ENCODE data around the gene SBNO2.

Gene SBNO2

DNA sequence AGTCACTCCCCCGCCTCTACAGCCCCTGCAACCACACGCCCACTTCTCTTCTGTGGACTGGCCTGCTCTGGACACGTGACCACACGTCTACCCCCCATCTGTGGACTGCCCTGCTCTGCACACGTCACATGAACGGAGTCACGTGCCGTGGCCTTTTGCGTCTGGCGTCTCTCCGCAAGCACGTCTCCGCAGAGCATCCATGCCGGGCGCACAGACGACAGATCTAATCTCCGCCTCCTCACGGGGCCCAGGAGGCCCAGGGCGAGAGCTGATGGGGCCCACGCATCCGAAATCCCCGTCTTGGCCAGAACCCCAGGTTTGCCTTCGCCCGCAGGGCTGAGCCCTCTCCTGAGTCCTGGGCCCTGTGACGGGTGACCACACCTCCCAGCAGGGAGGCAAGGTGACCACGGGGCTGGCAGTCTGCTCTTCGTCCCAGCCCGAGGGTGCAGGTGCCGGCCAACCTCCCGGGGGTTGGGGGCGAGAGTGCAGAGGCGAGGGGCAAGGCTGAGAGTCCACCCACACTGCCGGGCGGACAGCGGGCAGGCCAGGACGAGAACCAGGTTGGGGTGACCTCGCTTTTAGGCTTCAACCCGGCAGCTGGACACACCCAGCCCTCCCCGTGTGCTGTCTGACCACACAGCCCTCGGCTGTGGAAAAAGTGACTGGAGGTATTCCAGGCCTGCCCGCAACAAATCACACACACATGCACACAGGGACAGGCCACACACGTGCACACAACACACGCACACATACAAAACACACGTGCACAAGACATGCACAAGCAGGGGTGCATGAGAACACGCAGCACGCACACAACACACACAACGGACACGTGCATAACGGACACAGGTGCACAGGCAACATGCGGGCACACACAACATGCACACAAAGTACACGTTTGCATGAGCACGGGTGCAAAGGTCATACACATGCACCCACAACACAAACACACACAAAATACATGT is 3.9 kb downstream of the SBNO2 start:
- DNase-seq (ENCODE audit: low read depth in 2 of 2), result no peak

DNA sequence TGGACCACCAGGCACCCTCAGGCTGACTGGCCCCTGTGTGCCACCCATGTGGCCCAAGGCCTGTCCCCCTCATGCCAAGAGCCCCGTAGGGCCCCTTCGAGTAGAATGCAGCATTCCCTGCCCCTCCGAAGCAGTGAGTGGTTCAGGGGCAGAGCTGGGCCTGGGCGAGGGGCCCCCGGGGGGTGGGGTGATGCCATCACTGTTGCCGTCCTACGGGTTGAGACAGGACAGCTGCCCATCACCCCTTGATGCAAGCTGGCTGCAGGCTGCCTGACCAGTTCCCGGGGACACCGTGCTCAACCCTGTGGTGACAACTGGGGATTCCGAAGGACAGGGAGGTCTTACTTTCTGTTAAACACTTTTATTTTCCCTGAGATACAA is 4.7 kb downstream of the SBNO2 start:
- DNase-seq (ENCODE audit: low read depth in 2 of 2), result no peak

DNA sequence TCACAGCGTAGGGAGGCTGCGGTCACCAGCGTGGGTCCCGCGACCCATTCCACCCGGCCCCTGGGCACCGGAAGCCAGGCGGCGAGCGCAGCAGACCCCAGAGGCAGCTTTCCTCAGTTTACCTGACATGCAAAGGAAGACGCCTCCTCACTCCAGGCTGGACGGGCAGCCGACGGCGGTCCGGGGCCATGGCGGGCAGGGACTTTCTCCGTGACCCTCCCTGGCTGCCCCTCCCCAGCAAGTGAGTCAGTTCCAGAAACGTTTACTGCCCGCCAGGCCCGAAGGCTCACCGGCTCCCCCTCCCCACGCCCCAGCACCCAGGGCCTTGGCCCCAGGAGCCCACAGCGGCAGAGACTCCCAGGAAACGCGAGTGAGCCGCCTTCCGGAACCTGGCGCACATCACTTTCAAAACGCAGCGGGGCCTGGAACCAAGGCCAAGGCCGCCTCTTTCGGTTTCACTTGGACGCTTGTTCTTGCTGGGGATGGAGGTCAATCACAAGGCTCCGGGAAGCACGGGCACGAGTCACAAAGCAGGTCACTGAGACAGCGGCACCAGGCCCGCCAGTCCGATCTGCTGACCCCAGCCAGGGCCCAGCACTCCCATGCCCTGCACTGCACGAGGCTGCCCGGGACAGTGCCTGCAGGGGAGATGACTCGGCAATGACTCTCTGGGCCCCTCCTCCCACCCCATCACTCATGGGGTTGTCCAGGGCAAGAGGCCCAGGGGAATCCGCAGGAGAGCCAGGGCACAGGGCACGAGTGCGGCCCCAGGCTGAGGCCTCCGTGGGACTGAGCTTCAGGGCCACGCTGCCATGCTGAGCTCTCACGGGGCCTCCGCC is 5.3 kb downstream of the SBNO2 start:
- no peak for DNase-seq (ENCODE audit: low read depth in 2 of 2)

DNA sequence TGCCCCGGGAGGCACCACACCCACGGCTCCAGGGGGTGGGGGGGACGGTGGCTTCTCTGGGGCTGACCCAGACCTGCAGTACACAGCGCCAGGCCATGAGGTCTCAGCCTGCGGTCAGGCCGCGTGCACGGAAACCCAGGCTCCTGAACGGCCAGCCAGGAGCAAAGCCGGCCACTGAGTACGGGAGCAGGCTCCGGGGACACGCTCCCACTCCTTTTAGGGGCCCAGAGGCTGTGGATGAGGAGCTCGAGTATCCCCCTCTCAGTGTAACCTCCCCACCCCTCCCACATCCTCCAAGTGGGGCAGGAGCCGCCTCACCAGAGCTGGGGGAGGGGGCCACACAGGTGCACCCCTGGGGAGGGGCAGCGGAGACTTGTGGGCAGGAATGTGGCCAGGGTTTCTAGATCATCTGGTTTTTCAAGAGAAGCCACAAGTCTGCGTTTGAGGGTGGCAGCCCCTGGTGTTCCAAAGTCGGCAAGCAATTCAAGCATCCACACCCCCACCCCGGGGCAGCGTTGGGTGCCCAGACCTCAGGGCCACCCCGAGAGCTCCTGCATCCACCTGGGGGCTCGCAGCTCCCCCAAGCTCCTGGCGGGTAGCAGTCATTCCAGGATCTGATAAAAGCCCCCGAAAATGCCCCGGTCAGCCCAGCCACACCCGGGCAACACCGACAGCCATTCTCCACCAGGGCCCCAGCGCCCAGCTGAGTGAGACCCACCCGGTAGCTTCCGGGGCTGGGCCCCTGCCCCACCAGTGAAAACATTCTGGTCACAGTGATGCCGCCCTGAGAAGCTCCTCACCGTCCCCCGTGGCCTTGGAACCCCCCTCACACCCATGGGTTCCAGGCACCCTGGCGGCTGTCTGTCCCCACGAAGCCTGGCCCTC is 6.1 kb downstream of the SBNO2 start:
- no peak for DNase-seq (ENCODE audit: low read depth in 2 of 2)

DNA sequence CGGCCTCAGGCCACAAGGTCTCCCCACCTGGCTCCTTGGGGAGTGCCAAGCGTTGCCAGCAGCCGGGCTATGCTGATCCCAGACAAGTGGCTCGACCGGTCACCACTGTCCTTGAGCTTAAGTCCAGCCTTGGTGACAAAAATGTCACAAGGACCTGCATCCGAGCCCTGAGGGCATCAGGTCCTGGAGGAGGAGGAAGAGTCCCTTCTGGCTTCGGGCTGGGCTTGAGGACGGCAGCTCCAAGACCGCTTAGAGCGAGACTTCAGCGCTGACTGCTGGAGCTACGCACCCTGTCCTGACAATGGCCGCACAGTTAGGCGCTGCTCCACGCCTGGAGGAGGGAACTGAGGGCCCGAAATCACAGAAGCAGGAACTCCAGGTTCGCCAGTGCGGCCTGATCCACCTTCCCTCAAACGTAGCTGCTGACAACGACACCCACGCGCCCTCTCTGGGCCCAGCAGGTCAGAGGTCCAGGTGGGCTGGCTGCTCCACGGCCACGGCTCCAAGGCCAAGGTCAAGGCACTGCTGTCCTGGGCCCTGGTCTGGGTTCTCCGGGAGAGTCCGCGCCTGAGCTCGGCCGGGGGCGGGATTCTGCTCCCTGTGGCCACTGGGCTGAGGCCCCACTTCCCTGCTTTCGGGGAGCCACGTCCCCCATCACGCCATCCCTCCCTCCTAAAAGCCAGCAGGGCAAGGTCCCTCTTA is 7.0 kb downstream of the SBNO2 start:
- DNase-seq (ENCODE audit: low read depth in 2 of 2), result no peak

DNA sequence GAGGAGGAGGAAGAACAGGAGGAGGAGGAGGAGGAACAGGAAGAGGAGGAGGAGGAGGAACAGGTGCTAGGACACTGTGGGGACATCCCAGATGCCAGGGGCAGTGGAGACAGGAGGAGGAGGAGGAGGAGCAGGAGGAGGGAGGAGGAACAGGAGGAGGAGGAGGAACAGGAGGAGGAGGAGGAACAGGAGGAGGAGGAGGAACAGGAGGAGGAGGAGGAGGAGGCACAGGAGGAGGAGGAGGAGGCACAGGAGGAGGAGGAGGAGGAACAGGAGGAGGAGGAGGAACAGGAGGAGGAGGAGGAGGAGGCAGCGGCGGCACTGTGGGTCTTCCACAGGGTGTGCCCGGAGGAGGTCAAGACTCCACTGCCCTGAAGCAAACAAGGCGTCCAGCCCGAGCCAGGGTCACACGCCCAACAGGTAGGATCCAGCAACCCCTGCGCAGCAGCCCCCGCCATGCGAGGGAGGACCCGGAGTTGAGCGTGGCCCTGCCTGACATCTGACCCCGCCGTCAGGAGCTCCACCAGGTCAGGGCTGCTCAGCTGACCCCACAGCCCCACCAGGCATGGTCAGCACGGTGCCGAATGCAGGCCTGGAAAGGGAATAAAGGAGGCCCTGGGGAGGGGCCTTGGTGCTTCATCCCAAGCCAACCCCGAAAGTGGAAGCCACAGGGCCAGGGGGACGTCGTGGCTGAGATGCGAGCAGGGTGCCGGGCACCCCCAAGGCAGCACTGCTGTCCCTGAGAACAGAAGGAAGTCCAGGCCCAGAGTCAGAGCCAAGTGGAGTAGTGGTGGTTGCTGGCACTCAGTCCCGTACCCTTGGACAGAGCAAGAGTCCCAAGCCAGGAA is 9.2 kb downstream of the SBNO2 start:
- DNase-seq (ENCODE audit: low read depth in 2 of 2), result no peak

DNA sequence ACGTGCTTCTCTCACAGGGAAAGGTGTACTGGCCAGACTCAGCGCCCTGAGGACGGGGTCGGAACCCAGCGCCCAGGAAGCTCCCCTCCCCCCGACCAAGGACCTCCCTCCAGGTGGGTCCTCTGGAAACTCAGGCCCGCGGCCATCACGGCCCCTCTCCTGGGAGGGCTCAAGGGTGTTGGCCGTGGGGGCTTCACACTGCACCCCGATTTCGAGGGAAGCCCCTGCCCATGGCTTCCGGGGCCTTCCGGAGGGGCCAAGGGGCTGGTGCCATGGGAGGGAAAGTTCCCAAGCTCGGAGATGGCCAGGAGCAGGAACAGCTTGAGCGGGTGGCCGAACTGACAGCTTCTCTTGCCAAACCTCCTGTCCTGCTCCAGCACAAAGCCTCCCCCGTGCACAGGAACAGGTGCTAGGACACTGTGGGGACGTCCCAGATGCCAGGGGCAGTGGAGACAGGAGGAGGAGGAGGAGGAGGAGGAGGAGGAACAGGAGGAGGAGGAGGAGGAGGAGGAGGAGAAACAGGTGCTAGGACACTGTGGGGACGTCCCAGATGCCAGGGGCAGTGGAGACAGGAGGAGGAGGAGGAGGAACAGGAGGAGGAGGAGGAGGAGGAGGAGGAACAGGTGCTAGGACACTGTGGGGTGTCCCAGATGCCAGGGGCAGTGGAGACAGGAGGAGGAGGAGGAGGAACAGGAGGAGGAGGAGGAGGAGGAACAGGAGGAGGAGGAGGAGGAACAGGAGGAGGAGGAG is 10.0 kb downstream of the SBNO2 start:
- no peak for DNase-seq (ENCODE audit: low read depth in 2 of 2)

DNA sequence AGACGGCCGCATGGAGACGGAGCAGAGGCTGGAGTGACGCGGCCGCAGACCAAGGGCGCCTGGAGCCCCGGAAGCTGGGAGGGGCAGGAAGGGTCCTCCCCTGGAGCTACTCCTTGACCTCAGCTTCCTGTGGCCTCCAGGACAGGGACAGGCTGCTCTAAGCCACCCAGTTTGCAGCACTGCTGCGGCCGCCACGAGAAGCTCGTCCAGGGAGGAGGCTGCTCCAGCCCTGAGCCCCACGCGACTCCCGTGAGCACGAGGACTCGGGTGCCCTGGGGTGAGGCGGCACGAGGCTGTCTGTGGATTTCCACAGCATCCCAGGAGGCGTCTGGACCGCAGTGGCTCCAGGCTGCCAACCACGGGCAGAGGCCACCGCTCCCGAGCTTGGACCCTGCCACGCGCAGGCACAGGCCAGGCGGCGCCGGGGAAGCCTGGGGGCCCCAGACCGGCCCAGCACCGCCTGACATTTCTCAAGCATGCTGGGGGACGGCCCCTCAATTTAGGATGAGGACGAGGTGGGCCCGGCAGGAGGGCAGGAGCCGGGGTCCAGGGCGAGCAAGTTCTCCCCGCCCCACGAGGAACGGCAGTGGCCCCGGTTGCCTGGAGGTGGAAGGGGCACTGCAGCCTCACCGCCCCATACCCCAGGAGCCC is 10.7 kb downstream of the SBNO2 start:
- DNase-seq (ENCODE audit: low read depth in 2 of 2), result no peak

DNA sequence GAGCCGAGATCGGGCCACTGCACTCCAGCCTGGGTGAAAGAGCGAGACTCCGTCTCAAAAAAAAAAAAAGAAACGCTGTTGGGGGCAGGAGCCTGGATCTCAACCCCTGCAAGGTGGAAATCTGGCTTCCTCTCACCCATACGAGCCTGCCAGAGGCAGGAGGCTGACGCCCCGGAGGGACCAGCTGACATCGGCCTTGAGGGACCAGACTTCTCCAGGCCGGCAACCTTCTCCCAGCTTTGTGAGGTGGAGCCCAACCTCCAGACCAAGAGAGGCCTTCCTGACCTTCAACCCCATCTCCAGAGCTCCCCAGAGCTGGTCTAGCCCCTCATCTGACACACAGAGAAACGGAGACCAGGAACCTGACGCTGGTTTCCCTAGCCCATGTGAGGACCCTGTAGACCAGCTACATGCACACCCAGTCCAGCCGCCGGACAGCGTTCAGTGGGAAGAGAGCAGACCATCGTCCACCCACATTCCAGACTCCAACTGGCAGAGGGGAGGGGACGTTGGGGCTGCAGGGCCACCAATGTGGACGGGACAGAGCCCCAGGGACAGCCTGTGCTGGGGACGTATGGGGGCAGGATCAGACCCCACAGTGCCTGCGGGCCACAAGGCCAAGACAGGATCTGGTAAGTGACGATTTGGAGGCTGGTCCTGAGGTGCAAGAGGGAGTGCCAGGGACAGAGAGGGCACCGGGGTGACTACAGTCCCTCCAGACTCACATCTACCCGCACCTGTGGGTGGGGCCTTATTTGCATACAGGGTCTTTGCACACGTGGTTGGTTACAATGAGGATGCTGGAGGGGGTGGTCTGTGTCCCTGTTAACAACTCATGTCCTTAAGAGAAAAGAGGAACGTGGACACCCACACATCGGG is 11.4 kb downstream of the SBNO2 start:
- DNase-seq (ENCODE audit: low read depth in 2 of 2), result no peak

DNA sequence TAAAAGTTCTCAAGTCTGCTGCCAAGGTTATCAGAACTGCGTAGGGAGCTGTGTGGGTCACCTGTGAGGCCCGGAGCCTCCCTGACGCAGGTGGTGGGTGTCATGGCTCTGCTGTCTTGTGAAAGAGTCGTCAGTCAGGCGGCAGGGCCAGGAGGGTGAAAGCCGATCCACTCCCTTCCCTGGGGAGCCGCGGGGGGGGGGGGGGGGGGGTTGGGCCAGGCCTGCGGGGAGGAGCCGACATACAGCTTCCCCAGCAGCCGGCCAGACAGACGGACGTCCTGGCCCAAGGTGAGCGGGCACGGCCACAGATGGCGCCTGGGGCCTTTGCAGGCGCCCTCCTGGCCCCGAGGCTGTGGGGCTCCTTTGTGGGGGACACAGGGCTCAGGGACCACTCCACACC is 12.4 kb downstream of the SBNO2 start:
- no peak for DNase-seq (ENCODE audit: low read depth in 2 of 2)

DNA sequence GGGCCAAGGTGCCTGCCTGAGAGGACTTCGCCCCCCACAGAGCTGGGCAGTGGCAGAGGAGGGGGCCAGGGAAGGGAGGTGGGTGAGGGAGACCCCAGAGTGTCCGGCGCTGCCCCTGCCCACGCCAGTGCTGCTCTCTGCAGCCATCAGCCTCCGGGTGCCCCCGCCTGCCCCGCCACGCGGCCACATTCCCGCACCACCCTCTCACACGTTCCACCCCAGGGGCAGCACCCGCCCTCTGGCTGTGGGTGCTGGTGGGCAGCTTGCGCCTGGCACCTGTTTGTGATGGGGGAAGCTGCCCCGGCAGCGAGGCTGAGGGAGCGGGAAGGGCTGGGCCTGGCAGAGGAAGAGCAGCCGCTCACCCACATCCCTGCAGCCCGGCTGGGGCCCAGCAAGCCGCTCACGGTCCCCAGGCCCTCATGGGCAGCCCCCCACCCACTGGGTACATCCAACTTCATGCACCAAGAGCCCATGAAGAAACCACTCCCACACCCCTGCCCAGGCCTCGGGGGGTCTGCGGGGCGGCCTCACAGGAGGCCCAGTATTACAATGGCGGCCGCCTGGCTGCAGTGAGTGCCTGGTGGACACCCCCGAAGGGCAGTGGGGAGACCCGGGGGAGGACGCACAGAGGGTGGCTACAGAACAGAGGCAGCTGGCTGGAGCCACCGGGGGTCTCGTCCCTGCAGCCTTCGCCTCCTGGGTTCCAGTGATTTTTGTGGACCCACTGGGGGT is 14.0 kb downstream of the SBNO2 start:
- no peak for DNase-seq (ENCODE audit: low read depth in 2 of 2)

DNA sequence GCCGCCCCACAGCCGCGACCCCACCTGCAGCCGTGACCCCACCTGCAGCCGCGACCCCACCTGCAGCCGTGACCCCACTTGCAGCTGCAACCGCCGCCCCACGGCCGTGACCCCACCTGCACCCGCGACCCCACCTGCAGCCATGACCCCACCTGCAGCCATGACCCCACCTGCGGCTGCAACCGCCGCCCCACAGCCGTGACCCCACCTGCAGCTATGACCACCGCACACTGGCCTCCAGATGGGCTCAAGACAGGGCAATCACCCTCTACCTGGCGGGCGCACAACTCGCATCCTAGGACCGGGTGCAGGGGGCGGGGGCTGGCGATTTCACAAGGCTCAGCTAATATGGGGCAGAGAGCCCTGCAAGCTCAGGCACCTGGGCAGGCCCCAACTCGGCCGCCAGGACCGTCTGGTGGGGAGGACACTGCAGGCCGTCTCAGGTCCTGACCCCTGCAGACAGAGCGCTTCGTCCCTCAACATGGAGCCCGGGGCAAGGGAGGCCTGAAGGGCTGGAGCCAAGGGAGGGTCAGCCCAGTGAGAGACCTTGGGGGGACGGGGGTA is 15.1 kb downstream of the SBNO2 start:
- DNase-seq (ENCODE audit: low read depth in 2 of 2), result no peak

DNA sequence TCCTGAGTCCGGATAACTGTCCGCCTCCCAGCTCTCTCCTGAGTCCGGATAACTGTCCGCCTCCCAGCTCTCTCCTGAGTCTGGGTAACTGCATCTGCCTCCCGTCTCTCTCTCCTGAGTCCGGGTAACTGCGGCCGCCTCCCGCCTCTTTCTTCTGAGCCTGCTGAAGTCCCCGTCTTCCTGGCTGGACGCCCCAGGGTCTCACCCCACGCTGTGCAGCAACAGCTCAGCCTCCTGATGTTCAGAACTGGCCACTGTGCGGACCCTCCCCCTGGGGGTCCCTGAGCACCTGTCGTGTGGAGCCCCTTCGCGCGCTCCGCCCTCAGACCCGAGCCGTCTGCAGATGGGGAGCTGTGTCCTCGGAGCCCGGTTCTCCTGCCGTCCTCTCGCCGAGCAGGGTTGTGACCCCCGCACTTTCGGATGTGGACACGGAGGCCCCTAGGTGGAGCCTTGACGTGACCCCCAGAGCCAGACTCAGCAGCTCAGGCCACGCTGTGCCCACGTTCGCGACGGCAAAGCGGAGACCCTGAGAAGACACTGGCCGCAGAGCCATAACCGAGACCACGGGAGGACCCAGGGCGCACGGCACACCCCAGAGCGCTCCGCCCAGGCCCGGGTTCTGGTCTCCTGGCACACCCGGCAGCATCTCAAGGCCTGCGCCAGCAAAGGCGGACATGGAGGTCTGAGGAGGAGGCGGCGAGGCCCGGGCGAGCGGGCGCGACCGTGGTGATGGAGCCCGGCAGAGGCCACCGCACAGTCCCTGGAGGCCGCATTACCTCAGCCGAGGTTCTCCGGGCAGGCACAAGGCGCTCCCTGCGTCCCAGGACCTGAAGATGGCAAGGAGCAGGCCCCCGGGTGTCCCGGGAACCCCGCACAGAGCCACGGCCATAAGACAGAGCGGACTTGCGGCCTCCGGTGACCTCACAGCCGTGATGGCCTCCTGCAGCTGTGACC is 15.9 kb downstream of the SBNO2 start:
- DNase-seq (ENCODE audit: low read depth in 2 of 2), result no peak

DNA sequence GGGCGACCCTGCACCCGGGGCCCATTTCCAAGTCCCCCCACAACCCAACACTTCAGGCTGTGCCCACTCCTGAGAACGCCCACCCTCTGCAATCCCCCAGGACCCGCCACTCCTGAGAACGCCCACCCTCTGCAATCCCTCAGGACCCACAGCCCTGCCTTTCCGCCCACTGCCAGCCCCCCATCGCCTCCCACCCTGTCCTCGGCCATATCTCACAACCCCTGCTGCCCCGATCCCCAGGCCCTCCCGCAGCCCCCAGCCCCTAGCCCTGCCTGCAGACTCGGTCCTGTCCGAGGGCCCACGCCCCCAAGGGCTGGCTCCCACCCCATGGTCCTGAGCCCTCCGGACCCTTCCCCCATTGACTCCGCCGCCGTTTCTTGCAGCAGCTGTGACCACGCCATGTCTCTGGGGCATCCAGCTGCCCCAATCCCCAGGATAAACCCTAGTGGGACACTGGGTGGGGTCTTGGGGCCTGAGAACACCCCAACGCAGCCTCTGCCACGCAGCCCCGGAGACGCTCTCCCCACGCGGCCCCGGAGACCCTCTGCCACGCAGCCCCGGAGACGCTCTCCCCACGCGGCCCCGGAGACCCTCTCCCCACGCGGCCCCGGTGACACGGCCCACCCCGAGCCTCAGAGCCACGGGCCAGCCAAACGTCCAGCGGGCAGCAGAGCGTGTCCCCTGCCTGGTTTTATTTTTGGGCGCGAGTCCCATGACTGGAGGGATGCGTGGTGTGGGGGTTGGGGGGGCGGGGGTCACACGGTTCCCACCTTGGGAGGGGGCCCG is 17.0 kb downstream of the SBNO2 start:
- no peak for DNase-seq (ENCODE audit: low read depth in 2 of 2)

DNA sequence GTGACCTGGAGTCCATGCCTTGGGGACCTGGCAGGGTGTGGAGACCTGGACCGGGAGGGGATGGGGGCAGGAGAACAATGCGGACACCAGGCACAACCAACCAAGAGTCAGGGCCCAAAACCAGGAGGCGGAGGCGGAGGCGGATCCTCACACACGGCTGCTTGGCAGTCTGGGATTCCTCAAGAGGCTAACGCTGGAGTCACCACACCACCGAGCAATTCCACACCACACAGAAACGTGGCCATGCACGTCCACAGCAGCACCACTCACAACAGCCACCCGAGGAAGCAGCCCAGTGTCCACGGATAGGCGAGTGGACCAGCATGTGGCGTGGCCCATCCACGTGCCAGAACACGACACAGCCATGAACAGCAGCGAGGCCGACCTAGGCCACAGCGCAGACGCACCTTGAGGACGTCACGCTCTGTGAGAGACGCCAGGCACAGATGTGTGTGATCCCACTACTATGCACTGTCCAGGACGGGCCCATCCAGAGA is 17.7 kb downstream of the SBNO2 start:
- no peak for DNase-seq (ENCODE audit: low read depth in 2 of 2)

All from stimulated activated CD8-positive, alpha-beta memory T cell treated with anti-CD3 and anti-CD28 coated beads, Interleukin-2, amount 100 ng/mL, for 1 hour (primary cell).